Ramos (cell line): ENCODE data around the gene MEX3A.
"Not testable (repeated sequence)": the region's sequence is repeated elsewhere in the genome, so short reads cannot be mapped to it uniquely, and the experiment has no call there.

Experiments used
- in situ Hi-C: fragments of 300-500 bp; cut with MboI; formaldehyde crosslinking; loops from one replicate; pipeline ENCODE4 v1.14.3; 2022; ENCODE audit warnings: low sequenced_read_pairs; ENCODE audit not compliant: unreplicated experiment

MEX3A gene

GRCh38 chr1:156118177-156118868, 36.1 kb upstream of the MEX3A start:
- in situ Hi-C loops: no loop called here

GRCh38 chr1:156117414-156118176, 35.3 kb upstream of the MEX3A start:
- in situ Hi-C loops: no loop called here

- in situ Hi-C loops: not testable (repeated sequence)
These were observed 34.5 kb upstream of the MEX3A start for GRCh38 chr1:156116731-156117130.

DNA sequence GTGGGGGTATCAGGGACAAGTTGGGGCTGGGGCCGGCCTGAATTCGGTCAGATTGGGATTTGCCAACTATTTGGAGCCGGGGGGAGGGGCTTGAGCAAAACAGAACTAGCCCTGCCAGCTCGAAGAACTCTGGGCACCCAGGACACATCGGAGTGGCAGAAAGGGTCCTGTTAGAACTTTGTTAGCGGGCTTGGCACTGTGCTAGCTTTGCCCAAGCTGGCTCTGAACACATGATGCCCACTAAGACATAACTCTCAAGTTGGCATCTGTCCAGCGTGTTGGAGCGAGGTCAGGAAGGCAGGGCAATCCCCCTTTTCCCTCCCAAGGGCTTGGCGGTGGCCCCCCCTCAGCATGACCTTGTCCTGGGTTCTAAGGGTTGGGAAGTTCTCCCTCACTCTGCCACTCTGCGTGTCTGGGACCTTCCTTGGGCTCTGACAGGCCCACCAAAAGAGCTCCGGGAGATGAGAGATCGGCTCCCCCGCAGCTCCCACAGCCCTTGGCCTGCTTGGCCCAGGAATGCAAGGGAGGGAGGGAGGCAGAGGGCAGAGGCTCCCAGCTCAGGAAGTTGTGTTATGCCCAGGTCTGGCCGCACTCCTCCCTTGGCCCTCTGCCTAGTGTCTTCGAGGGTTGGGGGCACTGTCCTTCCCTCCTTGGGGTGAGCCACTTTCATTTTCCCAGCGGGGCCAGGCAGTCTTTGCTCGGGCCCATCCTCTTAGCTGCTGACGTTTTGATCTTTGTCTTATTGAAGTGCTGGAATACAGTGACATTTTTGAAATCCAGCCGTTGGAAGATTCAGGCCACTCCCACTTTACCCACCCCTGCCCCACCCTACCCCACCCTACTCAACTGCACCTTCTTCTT, 33.5 kb upstream of the MEX3A start:
- in situ Hi-C loops: no loop called here

GRCh38 chr1:156114919-156115513, 32.8 kb upstream of the MEX3A start:
- in situ Hi-C loops: no loop called here

DNA sequence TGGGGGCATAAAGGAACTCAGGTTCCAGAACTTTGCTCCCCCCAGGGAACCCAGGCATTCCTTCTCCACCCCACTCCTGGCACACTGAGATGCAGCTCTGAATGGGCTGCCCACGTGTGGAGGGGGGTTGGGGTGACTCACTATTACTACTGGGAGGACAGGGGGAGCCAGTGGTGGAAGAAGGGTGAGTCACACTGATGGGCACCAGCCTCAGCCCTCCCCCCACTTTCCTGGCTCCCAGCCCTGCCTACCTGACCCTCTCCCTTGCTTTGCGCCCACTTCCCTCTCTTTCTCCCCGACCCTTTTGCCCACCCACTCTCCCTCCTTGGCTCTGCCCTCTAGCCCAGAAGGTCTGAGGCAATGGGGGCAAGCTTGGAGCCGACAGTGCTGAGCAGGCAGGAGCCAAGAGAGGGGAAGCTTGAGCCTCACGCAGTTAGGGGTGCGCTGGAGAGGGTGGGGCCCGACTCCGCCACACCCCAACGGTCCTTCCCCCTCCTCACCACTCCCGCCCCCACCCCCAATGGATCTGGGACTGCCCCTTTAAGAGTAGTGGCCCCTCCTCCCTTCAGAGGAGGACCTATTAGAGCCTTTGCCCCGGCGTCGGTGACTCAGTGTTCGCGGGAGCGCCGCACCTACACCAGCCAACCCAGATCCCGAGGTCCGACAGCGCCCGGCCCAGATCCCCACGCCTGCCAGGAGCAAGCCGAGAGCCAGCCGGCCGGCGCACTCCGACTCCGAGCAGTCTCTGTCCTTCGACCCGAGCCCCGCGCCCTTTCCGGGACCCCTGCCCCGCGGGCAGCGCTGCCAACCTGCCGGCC, 32.0 kb upstream of the MEX3A start, which contains the start of gene LMNA:
Gene LMNA, plus strand, starts transcription at position 611 of the 818 bp plus-strand sequence. CDS start 208 bp downstream, outside the sequence.
- in situ Hi-C loops: no loop called here

GRCh38 chr1:156113282-156113950, 31.2 kb upstream of the MEX3A start:
- in situ Hi-C loops: no loop called here

- in situ Hi-C loops: no loop called here
These were observed 30.2 kb upstream of the MEX3A start for GRCh38 chr1:156112276-156113137.

- in situ Hi-C loops: no loop called here
These were observed 29.2 kb upstream of the MEX3A start for GRCh38 chr1:156111355-156111962.

DNA sequence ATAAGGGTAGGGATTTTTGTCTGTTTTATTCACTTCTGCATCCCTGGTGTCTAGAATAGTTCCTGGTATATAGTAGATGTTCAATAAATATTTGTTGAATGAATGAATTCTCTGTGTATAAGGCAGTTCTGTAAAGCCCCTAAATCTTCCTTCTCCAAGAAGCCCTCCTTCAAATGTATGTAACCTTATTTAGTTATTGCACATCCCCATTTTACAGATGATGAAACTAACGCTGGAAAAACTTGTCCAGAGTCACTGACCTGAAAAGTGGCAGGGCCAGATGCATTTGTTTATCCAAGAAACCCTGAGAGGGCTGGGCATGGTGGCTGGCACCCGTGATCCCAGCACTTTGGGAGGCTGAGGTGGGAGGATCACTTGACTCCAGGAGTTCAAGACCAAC, 28.0 kb upstream of the MEX3A start:
- in situ Hi-C loops: no loop called here

- in situ Hi-C loops: no loop called here
These were observed 26.5 kb upstream of the MEX3A start for GRCh38 chr1:156108664-156109241.

- in situ Hi-C loops: no loop called here
These were observed 25.8 kb upstream of the MEX3A start for GRCh38 chr1:156108057-156108456.

DNA sequence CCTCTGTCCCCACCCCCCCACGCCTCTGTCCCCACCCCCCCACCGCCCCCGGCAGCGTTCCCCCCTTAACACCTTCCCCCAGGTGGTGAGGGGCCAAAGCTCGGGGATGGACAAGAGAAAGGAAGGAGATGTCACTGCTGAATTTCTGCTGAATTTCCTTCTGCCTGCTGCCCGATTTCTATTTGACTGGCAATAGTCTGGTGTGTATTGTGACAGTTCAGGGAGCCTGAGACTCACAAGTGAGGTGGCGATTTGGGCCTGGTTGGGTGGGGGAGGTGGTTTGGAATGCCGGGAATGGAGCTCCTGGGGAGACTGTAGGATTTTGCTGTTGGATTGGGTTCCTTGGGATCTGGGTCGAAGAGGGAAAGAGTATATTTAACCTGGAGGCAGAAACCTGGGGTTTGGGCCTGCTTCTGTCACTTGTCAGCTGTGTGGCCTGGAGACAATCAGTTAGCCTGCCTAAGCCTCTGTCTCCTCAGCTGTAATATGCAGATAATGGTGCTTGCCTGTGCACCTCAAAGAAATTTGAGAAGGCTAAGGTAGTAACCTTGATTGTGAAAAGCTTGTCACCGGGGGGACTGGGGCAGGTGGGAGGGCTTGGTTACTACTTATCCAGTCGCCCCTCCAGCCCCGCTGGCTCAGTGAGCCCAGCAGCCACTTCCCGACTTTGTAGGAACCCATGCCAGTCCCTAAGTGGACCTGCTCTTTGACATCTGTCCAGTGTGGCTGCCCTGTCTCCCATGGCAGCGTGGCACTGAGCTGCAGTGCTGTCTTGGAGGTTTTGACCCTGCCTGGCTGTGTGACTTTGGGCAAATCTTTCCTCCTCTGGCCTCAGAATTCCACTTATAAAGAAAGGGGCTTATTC, 24.6 kb upstream of the MEX3A start:
- in situ Hi-C loops: no loop called here

DNA sequence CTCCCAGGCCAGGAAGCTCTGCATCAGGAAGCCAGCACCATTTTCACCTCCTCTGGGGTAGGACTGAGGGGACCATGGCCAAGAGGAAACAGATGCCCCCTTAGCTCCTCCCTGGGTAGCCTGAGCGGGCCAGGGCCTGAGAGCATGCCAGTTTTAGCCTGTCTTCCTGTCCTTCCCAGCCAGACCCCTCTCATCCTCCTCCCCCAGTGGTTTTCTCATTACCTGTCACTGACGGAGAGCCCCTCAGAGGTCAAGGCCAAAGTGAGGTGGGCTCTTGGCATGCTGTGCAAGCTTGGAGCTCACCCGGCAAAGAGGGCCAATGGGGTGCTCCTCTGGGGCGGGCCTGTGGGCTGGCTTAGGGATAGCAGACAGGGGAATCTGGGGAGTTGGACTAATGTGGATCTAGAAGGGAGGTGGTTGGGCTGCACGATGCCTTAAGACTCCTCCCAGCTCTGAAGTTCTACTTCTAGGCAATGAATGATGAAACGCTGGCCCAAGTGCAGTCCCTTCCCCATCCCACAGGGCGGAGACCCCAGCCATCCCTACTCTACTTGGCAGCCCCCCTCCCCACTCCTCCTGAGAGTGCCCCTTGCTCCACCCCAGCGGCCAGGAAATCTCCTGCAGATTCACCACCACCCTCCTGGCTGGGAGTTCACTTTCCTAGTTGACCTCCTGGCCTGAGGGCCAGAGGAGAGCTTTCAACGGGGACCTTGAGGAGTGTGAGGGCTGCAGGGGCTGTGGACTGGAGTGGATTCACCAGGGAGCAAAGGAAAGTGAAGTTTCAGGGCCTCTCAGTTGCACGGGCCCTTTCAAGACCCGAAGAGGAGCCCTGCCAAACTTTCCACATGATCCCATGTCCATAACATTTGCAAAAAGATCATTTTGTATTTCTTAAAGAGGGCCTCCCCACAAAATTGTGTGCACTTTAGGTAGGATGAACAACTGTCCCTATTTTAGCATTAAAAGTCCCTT, 22.9 kb upstream of the MEX3A start:
- in situ Hi-C loops: no loop called here

GRCh38 chr1:156104065-156104810, 22.0 kb upstream of the MEX3A start:
- in situ Hi-C loops: no loop called here
